Inflammatory macrophage (primary cell): ENCODE data around the gene TBC1D7.

Experiments used
- DNase-seq, 2 donors: peaks; one replicate each; pipeline ENCODE4 v3.0.0-alpha.2; 2020 to 2022

The TBC1D7 gene

DNA sequence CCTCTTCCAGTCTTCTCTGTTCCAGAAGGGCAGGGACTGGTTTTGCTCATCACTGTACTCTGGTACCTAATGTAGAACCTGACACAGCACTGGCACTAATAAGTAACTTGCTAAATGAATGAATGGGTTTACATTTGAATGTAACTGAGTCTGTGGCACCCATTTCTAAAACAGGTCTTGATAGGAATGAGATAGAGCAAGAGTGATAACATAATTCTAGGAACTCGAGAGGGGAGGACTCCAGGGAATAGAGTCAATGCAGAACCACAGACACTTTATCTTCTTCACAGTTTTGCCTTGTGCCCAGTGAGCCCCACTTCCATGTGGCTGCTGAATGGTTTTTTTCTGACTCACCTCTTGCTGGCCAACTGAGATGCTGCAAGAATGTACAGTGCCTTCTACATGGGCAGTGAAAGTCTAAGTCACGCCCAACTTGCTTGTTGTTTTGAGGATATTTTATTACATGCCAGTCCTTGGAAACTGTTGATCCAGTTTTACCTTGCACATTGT, 61.1 kb downstream of the TBC1D7 start:
- DNase-seq = no peak

DNA sequence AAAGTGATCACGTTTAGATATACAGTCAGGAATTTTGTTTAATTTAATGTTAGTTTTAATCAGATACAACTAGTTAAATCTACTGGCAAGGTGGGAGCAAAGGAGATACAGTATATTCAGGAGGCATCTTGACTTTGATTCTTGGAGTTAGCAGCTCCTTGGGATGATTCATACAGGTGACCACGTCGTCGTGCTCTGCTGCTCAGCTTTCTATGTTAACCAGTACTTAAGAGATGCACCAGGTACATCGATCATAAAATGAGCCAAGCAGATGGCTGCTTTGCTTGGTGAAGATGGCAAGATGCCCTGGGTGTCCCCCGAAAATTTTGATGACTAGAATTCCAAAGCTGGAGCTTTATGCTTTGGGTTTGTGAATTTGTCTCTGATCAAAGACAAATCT, 64.7 kb downstream of the TBC1D7 start:
- DNase-seq = no peak

DNA sequence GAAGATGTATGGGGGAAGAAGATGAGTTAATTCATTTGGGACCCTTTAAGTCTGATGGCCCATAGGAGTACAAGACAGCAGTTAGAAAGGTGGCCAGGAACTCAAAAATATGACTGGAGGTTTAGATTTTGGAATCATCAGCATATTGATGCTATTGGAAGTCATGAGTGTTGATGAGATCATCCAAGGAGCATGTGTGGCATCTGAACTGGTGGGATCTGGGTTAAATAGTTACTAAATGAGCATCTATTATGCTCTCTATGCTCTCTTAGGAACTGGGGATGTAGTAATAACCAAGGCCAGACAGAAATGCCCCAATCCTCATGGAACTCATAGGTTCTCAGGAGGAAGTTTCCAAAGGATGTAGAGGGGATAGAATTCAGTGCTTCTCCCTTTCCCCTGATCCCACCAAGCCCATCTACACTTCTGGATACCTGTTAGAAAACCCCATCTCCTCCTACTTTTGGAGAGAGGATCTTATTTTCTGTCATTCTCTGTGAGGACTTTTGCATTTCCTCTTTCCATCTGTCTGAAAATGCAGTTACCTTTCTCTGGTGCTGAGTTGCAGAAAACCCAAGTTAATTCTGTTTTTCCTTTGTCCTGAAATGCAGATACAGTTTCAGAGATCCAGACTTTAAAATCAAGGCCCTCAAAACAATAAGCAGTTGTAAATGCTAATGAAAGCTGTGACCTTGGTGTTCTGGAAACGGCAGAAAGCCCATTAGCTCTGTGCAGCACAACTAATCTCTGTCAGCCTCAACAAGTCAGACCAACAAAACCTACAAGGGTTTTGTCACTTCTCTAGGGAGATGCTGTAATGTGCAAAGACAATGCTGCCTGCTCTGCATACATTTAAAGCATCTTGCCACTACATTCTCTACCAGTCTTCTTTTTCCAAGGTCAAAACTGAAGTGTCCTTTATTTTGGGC, 65.8 kb downstream of the TBC1D7 start:
- no peak for DNase-seq

DNA sequence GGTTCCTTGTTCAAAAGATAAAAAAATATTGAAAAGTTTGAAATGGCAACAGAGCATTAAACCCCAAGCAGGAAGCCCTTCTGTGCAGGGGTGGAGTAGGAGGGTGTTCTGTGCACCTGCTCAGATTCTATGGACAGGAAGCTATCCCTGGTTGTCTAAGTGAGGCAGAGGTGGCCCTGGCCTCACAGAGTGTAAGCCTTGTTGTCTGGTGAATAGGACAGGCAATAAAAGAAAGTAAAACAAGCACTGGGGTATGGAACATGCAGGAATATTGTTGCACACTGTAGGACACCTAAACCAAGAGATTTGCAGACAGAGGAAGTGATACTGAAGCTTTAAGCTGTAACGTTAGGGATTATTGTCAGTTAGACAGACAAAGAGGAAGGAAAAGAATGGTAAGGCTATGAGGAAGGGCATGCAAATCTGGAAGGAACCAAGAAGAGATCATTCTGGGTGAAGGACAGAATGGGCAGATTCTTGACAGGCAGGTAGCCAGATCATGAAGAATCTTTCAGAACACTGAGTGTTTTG, 66.8 kb downstream of the TBC1D7 start:
- DNase-seq = peak; percentile 55 to 81

DNA sequence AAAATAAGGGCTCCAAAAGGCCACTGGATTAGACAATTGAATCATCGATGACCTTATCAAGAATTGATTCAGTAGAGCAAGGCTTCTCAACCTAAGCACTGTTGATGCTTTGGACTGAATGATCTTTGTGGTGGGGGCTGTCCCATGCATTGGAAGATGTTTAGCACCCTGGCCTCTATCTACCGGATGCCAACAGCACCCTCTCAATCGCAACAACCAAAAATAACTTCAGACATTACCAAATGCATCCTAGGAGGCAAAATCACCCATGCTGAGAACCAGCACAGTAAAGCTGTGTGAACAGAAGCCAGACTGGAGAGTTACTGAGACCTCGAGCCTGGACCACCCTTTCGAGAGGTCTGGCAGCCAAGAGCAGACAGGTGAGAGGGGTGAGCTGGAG, 67.5 kb downstream of the TBC1D7 start:
- DNase-seq = no peak

DNA sequence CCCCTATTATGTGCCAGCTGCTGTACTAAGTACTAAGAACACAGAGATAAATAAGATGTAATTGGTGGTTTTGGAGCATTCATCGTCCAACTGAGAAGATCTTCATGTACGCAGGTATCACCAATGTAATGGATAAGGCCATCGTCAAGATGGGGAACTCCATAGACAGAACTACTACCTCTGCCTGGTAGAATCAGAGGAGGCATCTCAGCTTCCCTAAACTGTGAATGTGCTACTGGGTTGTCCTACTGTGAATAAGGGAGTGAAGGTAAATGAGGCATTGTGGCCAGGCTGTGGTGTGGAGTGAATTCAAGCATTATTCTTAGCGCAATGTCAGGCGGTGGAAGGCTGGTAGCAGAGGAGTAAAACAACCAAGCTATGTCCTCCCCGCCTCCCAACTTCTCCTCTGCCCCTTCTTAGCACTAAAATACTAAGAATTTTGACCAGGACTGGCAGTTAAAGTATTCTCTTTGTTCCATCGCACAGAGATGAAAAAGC, 68.2 kb downstream of the TBC1D7 start:
- DNase-seq = peak; percentile 18

DNA sequence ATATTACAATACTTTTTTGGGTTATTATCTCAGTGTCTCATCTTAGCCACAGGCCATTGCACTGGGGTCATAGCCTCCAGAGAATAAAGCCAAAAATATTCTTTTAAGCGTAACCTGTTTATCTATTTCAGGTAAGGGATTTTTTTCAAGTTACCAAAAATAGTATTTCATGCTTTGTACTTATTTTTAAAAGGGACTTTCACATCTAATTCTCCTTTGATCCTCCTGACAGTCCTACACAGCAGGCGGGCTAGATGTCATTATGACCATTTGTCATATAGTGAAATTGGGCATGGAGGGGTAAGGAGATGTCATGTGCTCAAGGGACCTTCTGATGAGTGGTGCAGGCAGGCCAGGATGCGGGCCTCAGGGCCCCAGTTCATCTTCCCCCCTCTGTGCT, 68.9 kb downstream of the TBC1D7 start:
- DNase-seq = no peak

DNA sequence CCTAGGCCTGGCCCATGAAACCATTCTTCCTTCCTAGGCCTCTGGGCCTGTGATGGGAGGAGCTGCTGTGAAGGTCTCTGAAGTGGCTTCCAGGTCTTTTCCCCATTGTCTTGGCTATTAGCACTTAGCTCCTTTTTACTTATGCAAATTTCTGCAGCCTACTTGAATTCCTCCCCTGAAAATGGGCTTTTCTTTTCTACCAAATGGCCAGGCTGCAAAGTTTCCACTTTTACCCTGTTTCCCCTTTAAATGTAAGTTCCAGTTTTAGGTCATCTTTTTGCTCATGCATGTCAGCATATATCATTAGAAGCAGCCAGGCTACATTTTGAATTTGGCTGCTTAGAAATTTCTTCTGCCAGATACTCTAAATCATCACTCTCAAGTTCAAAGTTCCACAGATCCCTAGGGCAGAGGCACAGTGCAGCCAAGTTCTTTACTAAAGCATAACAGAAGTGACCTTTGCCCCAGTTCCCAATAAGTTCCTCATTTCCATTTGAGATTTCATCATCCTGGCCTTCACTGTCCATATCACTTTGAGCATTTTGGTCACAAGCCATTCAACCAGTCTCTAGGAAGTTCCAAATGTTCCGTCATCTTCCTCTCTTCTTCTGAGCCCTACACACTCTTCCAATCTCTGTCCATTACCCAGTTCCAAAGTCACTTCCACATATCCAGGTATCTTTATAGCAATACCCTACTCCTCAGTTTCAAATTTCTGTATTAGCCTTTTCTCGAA, 71.9 kb downstream of the TBC1D7 start:
- DNase-seq = peak; percentile 82 to 88
